B cell (primary cell): ENCODE measurements around the gene TMEM256. TPM values are rescaled to one million over a fixed set of nuclear protein-coding genes. Genes with fewer than 3 reads are reported as not detected.

Experiments
- ATAC-seq: fragments of 200-7000 bp; cut with Tn5 transposase; one replicate; pipeline ENCODE4 v1.10.0; 2021; ENCODE audit warnings: low read depth, mild to moderate bottlenecking, moderate number of reproducible peaks, moderate library complexity
- CTCF ChIA-PET: fragments of 350-600 bp; sonication (Branson Sonifier 250); formaldehyde crosslinking; loops from one replicate; lab custom pipeline; 2021; ENCODE audit warnings: antibody characterized with exemption, inconsistent platforms; lab: Charles Lee
- POLR2A ChIA-PET: fragments of 350-600 bp; sonication (Branson Sonifier 250); formaldehyde crosslinking; loops from one replicate; lab custom pipeline; 2021; ENCODE audit warnings: antibody characterized with exemption; lab: Charles Lee
- DNase-seq: peaks from one replicate; pipeline ENCODE4 v3.0.0; 2013
- H2AFZ ChIP-seq: 2 replicates; pipeline ENCODE4 v1.6.1; 2012; ENCODE audit warnings: mild to moderate bottlenecking, low read depth, low read length; ENCODE audit not compliant: insufficient read depth, poor library complexity, severe bottlenecking
- H3K27ac ChIP-seq, 2 donors: 1 replicate in 1 of 2; 2 replicates in 1 of 2; pipeline ENCODE4 v1.5.1; 2012 to 2013; ENCODE audit warnings: low read length in 2 of 2, mild to moderate bottlenecking in 2 of 2, moderate library complexity in 1 of 2
- H3K27me3 ChIP-seq, 4 experiments: fragments of 200-600 bp in 1 of 4; sonication (generic) in 1 of 4; replicated peaks in 1 of 4; 1 replicate in 2 of 4; 2 replicates in 2 of 4; pipeline versions ENCODE4 v1.6.1 to v1.7.0; 2013 to 2016; ENCODE audit warnings: low read length in 3 of 4, mild to moderate bottlenecking in 2 of 4, mixed read lengths in 1 of 4, moderate library complexity in 1 of 4; ENCODE audit not compliant: insufficient read depth in 4 of 4, control insufficient read depth in 3 of 4; ENCODE audit errors: control extremely low read depth in 1 of 4
- H3K36me3 ChIP-seq, 2 experiments: replicated peaks in 1 of 2; 1 replicate in 1 of 2; 2 replicates in 1 of 2; pipeline versions ENCODE4 v1.6.1 to v1.7.1; 2013; ENCODE audit warnings: low read length in 1 of 2; ENCODE audit not compliant: insufficient read depth in 2 of 2, control insufficient read depth in 1 of 2; ENCODE audit errors: control extremely low read depth in 1 of 2, extremely low read depth in 1 of 2
- H3K4me1 ChIP-seq, 2 donors: fragments of 200-600 bp in 1 of 2; sonication (generic) in 1 of 2; 1 replicate in 1 of 2; 2 replicates in 1 of 2; pipeline versions ENCODE4 v1.5.1 to v1.6.1; 2013 to 2017; ENCODE audit warnings: low read length in 2 of 2; ENCODE audit not compliant: control insufficient read depth in 2 of 2, insufficient read depth in 2 of 2
- H3K4me2 ChIP-seq: replicated peaks from 2 replicates; pipeline ENCODE3; 2012; ENCODE audit warnings: mild to moderate bottlenecking, low read depth, low read length; ENCODE audit not compliant: poor library complexity, severe bottlenecking
- H3K4me3 ChIP-seq, 5 experiments: fragments of 200-600 bp in 1 of 5; sonication (generic) in 1 of 5; 1 replicate in 3 of 5; 2 replicates in 2 of 5; pipeline versions ENCODE4 v1.5.1 to v1.7.0; 2011 to 2016; ENCODE audit warnings: low read length in 4 of 5, mild to moderate bottlenecking in 4 of 5, low read depth in 2 of 5, control low read depth in 1 of 5, moderate library complexity in 1 of 5; ENCODE audit not compliant: insufficient read depth in 1 of 5; ENCODE audit errors: control extremely low read depth in 1 of 5, extremely low read depth in 1 of 5
- H3K79me2 ChIP-seq: fragments of 200-600 bp; sonication (generic); one replicate; pipeline ENCODE4 v1.6.0; 2016; ENCODE audit warnings: low read length; ENCODE audit not compliant: control insufficient read depth, insufficient read depth
- H3K9ac ChIP-seq: fragments of 200-600 bp; sonication (generic); 2 replicates; pipeline ENCODE4 v1.6.1; 2017; ENCODE audit warnings: mild to moderate bottlenecking, low read length, moderate library complexity
- H3K9me3 ChIP-seq, 3 donors: one replicate each; pipeline versions ENCODE4 v1.6.1 to v1.7.1; 2013; ENCODE audit warnings: low read length in 2 of 3; ENCODE audit not compliant: control insufficient read depth in 2 of 3, insufficient read depth in 1 of 3; ENCODE audit errors: control extremely low read depth in 1 of 3
- H4K20me1 ChIP-seq: 2 replicates; pipeline ENCODE4 v1.6.0; 2012; ENCODE audit warnings: mild to moderate bottlenecking, low read length; ENCODE audit not compliant: insufficient read depth, control insufficient read depth, poor library complexity, severe bottlenecking
- H3K27ac Mint-ChIP-seq: one replicate; pipeline ENCODE4 v1.8.0; 2021; ENCODE audit warnings: mixed read lengths
- H3K27me3 Mint-ChIP-seq: one replicate; pipeline ENCODE4 v1.8.0; 2021; ENCODE audit warnings: mixed read lengths
- H3K4me1 Mint-ChIP-seq: one replicate; pipeline ENCODE4 v1.8.0; 2021; ENCODE audit warnings: mixed read lengths
- H3K4me3 Mint-ChIP-seq: one replicate; pipeline ENCODE4 v1.8.0; 2021; ENCODE audit warnings: mixed read lengths
- H3K9me3 Mint-ChIP-seq: one replicate; pipeline ENCODE4 v1.8.0; 2022; ENCODE audit warnings: mixed read lengths; ENCODE audit not compliant: insufficient read depth
- EZH2 ChIP-seq: IDR thresholded peaks from 2 replicates; pipeline ENCODE4 v1.6.1; 2012; ENCODE audit warnings: borderline replicate concordance, low read depth, mild to moderate bottlenecking, moderate library complexity, low read length; ENCODE audit not compliant: insufficient read depth, poor library complexity, severe bottlenecking
- WGBS: methylation state at CpG from one replicate; pipeline ENCODE4 v1.1.5; 2013; ENCODE audit warnings: missing lambda C conversion rate; ENCODE audit not compliant: insufficient coverage; 5-methylcytosine and 5-hydroxymethylcytosine counted together
- intact Hi-C: fragments of 100-400 bp; cut with micrococcal nuclease; formaldehyde crosslinking; loops from one replicate; pipeline ENCODE4 v1.10.0; 2022
- polyA plus RNA-seq: library from polyadenylated mRNA; depleted of rRNA; stranded (reverse); fragments of >200 nt; gene quantifications from 2 replicates; pipeline ENCODE4 v1.2.3, GENCODE V29; 2012
- total RNA-seq, 2 donors: library from RNA; stranded (reverse); fragments of 120-200 nt in 1 of 2; gene quantifications; 1 replicate in 1 of 2; 2 replicates in 1 of 2; pipeline versions ENCODE4 v1.2.3 to v1.2.4, GENCODE V29; 2013 to 2022
- TF ChIP-seq, protein P1 (sequence below): fragments of 200-600 bp; IDR thresholded peaks from one replicate; pipeline ENCODE4 v1.8.0; 2022; ENCODE audit warnings: antibody characterized with exemption, mild to moderate bottlenecking

TMEM256 gene
- total and polyA plus RNA-seq, 2 donors (not counting 1 experiment from before 2014, with no cell fraction given), result 65.4 to 67.8 TPM

DNA sequence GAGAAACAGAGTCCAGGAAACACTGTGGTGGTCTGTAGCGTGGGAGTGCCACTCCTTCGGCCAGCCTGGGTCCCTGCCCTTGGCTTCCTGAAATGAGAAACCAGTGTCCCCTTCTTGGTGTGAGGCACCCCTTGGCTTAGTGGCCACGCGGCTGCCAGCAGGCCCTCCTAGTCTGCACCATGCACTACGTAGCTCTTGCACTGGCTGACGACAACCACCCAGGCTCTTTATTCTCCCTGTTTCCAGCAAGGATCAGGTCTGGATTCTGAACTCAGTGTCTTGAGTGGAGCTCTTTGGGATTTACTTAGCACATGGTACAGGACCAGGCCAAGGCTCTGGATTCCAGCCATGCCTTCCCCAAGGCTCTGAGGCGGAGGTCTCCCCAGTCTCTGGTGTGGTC, 23.7 kb upstream of the TMEM256 start:
- POLR2A ChIA-PET, result no interaction called here
- no peak overlapping the region for H3K4me3 ChIP-seq
- intact Hi-C loops, result no loop called here
- Mint-ChIP-seq H3K4me3 (no peak overlapping the region), H3K27ac (no peak overlapping the region), H3K27me3 (peaks cover 4% of the 10 kb centered on the region), H3K9me3 (no peaks in the 10 kb centered on the region), H3K4me1 (no peaks in the 10 kb centered on the region)
- H3K27me3 ChIP-seq, result peaks cover 0 to 3% (median 0%) of the 10 kb centered on the region in 4 experiments
- H3K9me3 ChIP-seq, result no peaks in the 10 kb centered on the region
- H3K4me2 ChIP-seq, result no peak overlapping the region
- H3K79me2 ChIP-seq, result no peaks in the 10 kb centered on the region
- CTCF ChIA-PET, result no interaction called here
- ATAC-seq (no peak), DNase-seq (no peak)
- no peak overlapping the region for H3K9ac ChIP-seq
- no peaks in the 10 kb centered on the region for H3K36me3 ChIP-seq
- H3K27ac ChIP-seq, result no peak overlapping the region
- 95% methylated on average over 7 of the region's 7 CpGs for WGBS
- H2AFZ ChIP-seq, result no peak overlapping the region
- no peak for TF ChIP-seq EZH2
- TF ChIP-seq, protein P1, sequence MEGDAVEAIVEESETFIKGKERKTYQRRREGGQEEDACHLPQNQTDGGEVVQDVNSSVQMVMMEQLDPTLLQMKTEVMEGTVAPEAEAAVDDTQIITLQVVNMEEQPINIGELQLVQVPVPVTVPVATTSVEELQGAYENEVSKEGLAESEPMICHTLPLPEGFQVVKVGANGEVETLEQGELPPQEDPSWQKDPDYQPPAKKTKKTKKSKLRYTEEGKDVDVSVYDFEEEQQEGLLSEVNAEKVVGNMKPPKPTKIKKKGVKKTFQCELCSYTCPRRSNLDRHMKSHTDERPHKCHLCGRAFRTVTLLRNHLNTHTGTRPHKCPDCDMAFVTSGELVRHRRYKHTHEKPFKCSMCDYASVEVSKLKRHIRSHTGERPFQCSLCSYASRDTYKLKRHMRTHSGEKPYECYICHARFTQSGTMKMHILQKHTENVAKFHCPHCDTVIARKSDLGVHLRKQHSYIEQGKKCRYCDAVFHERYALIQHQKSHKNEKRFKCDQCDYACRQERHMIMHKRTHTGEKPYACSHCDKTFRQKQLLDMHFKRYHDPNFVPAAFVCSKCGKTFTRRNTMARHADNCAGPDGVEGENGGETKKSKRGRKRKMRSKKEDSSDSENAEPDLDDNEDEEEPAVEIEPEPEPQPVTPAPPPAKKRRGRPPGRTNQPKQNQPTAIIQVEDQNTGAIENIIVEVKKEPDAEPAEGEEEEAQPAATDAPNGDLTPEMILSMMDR, result no peak
- H3K4me1 ChIP-seq, result no peaks in the 10 kb centered on the region
- no peaks in the 10 kb centered on the region for H4K20me1 ChIP-seq

DNA sequence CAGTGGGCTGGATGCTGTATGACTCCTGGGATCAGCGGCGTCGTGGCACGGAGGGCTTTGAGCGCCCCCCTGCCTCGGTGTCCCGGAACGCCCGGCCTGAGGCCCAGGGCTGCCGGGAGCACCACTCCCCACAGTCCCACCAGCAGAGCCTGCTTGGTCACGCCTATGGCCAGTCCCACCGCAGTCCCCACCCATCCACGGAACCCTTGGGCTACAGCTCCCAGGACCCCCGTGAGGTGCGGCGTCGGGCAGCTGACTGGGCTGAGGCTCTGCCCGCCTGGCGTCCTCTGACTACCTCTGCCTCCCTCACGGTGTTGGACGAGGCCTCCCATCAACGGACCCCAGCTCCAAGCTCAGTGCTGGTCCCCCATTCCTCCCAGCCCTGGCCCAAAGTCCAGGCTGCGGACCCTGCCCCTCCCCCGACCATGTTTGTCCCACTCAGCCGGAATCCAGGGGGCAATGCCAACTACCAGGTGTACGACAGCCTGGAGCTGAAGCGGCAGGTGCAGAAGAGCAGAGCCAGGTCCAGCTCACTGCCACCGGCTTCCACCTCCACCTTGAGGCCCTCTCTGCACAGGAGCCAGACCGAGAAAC, 23.1 kb upstream of the TMEM256 start:
- H4K20me1 ChIP-seq, result no peaks in the 10 kb centered on the region
- Mint-ChIP-seq H3K27ac (no peak overlapping the region), H3K9me3 (no peaks in the 10 kb centered on the region), H3K4me3 (no peak overlapping the region), H3K27me3 (peaks cover 4% of the 10 kb centered on the region), H3K4me1 (no peaks in the 10 kb centered on the region)
- H3K9me3 ChIP-seq, result no peaks in the 10 kb centered on the region
- POLR2A ChIA-PET, result no interaction called here
- H3K79me2 ChIP-seq, result no peaks in the 10 kb centered on the region
- no peak overlapping the region for H2AFZ ChIP-seq
- H3K4me2 ChIP-seq, result no peak overlapping the region
- intact Hi-C loops, result no loop called here
- CTCF ChIA-PET, result no interaction called here
- DNase-seq, result no peak
- no peak overlapping the region for H3K27ac ChIP-seq
- H3K4me1 ChIP-seq, result no peaks in the 10 kb centered on the region
- H3K36me3 ChIP-seq, result no peaks in the 10 kb centered on the region
- no peak overlapping the region for H3K4me3 ChIP-seq
- no peak for ATAC-seq
- TF ChIP-seq, protein P1, result no peak
- no peak for TF ChIP-seq EZH2
- peaks cover 0 to 3% (median 0%) of the 10 kb centered on the region in 4 experiments for H3K27me3 ChIP-seq
- WGBS, result 95% methylated on average over 28 of the region's 29 CpGs
- H3K9ac ChIP-seq, result no peak overlapping the region
